Caco-2 (cell line): ENCODE measurements around the gene SLC7A5. TPM values are rescaled to one million over a fixed set of nuclear protein-coding genes. Genes with fewer than 3 reads are reported as not detected.
"Not testable (repeated sequence)": the region's sequence is repeated elsewhere in the genome, so short reads cannot be mapped to it uniquely, and the experiment has no call there.

Experiments
- BruUV-seq: library from RNA; stranded (reverse); fragments of 400-500 nt; replicated peaks from 2 replicates; lab custom pipeline; 2021; lab: Mats Ljungman, UMichigan
- CTCF ChIA-PET: fragments of 300-600 bp; sonication (Branson Sonifier 250); formaldehyde crosslinking; loops from one replicate; lab custom pipeline; 2022; ENCODE audit warnings: antibody characterized with exemption; lab: Charles Lee
- POLR2A ChIA-PET: fragments of 300-600 bp; sonication (Branson Sonifier 250); formaldehyde crosslinking; loops from one replicate; lab custom pipeline; 2022; ENCODE audit warnings: antibody characterized with exemption; lab: Charles Lee
- DNase-seq, 2 experiments: peaks; one replicate each; pipeline versions ENCODE4 v3.0.0 to v3.0.0-alpha.2; 2020 to 2022
- H3K27me3 ChIP-seq: replicated peaks from 2 replicates; pipeline ENCODE4 v1.6.0; 2011; ENCODE audit warnings: low read length; ENCODE audit not compliant: control insufficient read depth, insufficient read depth
- H3K36me3 ChIP-seq: 2 replicates; pipeline ENCODE4 v1.5.1; 2011; ENCODE audit warnings: low read length; ENCODE audit not compliant: control insufficient read depth, insufficient read depth
- H3K4me1 ChIP-seq: fragments of 250-450 bp; sonication (Bioruptor Pico); 2 replicates; pipeline ENCODE4 v1.5.1; 2020; ENCODE audit warnings: mild to moderate bottlenecking
- H3K4me3 ChIP-seq: 2 replicates; pipeline ENCODE4 v1.5.1; 2011; ENCODE audit warnings: low read depth, mild to moderate bottlenecking, control low read depth, low read length
- H3K9me3 ChIP-seq: fragments of 250-450 bp; sonication (Bioruptor Pico); 2 replicates; pipeline ENCODE4 v1.5.1; 2020; ENCODE audit warnings: mild to moderate bottlenecking, moderate library complexity
- H3K27ac Mint-ChIP-seq: one replicate; pipeline ENCODE4 v1.8.0; 2022; ENCODE audit warnings: mixed read lengths; ENCODE audit not compliant: unreplicated experiment
- H3K27me3 Mint-ChIP-seq: one replicate; pipeline ENCODE4 v1.8.0; 2022; ENCODE audit warnings: mixed read lengths; ENCODE audit not compliant: insufficient read depth, unreplicated experiment
- H3K36me3 Mint-ChIP-seq: one replicate; pipeline ENCODE4 v1.8.0; 2022; ENCODE audit warnings: mild to moderate bottlenecking, mixed read lengths; ENCODE audit not compliant: insufficient read depth, unreplicated experiment
- H3K4me1 Mint-ChIP-seq: one replicate; pipeline ENCODE4 v1.8.0; 2022; ENCODE audit warnings: low read depth, mixed read lengths; ENCODE audit not compliant: unreplicated experiment
- H3K4me3 Mint-ChIP-seq: one replicate; pipeline ENCODE4 v1.8.0; 2022; ENCODE audit warnings: mild to moderate bottlenecking, moderate library complexity, mixed read lengths; ENCODE audit not compliant: unreplicated experiment
- H3K9me3 Mint-ChIP-seq: one replicate; pipeline ENCODE4 v1.8.0; 2022; ENCODE audit warnings: mixed read lengths; ENCODE audit not compliant: unreplicated experiment
- intact Hi-C: fragments of 100-400 bp; cut with micrococcal nuclease; formaldehyde crosslinking; loops from one replicate; pipeline ENCODE4 v1.10.0; 2022; ENCODE audit not compliant: unreplicated experiment
- total RNA-seq: library from RNA; stranded (reverse); gene quantifications from 2 replicates; pipeline ENCODE4 v1.2.3, GENCODE V29; 2022
- TF ChIP-seq, protein P1 (sequence below), 2 experiments: fragments of 200-600 bp in 1 of 2; IDR thresholded peaks; 1 replicate in 1 of 2; 2 replicates in 1 of 2; pipeline versions ENCODE4 v1.5.1 to v1.8.0; 2011 to 2022; ENCODE audit warnings: antibody characterized with exemption in 1 of 2, control low read depth in 1 of 2, inconsistent platforms in 1 of 2, low read depth in 1 of 2, low read length in 1 of 2, mild to moderate bottlenecking in 1 of 2, moderate library complexity in 1 of 2; ENCODE audit not compliant: insufficient read depth in 1 of 2, severe bottlenecking in 1 of 2, unreplicated experiment in 1 of 2

SLC7A5 gene
- total RNA-seq, 1 experiment from 2014 or later = 534 TPM

DNA sequence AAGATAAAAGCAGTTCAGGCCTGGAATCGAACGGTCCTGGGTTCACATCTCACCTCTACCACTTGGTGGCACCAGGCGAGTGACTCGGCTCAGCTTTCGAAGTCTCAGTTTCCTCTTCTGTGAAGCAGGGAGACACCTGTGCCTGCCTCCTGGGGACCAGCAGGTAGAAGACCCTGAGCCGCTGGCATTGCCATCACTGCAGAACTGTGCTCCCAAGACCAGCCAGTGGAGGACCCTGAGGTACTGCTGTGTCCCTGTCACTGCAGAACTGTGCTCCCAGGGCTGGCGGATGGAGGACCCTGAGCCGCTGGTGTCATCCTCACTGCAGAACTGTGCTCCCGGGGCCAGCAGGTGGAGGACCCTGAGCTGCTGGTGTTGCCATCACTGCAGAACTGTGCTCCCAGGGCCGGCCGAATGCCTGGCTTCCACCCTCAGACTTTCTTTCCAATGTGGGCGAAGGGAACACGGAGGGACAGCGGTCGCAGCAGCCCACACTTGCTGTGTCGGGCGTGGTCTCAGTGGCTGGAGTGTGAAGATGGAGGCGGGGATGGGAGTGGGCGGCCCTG is 8.7 kb upstream of the SLC7A5 start:
- peaks cover 19% of the 10 kb centered on the region for H3K4me1 Mint-ChIP-seq
- no peak overlapping the region for H3K4me3 ChIP-seq
- H3K4me3 Mint-ChIP-seq = no peak overlapping the region
- no peak overlapping the region for H3K27ac Mint-ChIP-seq
- BruUV-seq = no TSS peak
- DNase-seq = peak in 1 of 2 experiments; percentile 18
- H3K36me3 Mint-ChIP-seq = peaks cover 1% of the 10 kb centered on the region
- no peaks in the 10 kb centered on the region for H3K9me3 ChIP-seq
- no peaks in the 10 kb centered on the region for H3K27me3 ChIP-seq
- no peaks in the 10 kb centered on the region for H3K27me3 Mint-ChIP-seq
- peaks cover 38% of the 10 kb centered on the region for H3K4me1 ChIP-seq
- CTCF ChIA-PET = no interaction called here
- POLR2A ChIA-PET = no interaction called here
- TF ChIP-seq, protein P1, sequence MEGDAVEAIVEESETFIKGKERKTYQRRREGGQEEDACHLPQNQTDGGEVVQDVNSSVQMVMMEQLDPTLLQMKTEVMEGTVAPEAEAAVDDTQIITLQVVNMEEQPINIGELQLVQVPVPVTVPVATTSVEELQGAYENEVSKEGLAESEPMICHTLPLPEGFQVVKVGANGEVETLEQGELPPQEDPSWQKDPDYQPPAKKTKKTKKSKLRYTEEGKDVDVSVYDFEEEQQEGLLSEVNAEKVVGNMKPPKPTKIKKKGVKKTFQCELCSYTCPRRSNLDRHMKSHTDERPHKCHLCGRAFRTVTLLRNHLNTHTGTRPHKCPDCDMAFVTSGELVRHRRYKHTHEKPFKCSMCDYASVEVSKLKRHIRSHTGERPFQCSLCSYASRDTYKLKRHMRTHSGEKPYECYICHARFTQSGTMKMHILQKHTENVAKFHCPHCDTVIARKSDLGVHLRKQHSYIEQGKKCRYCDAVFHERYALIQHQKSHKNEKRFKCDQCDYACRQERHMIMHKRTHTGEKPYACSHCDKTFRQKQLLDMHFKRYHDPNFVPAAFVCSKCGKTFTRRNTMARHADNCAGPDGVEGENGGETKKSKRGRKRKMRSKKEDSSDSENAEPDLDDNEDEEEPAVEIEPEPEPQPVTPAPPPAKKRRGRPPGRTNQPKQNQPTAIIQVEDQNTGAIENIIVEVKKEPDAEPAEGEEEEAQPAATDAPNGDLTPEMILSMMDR (IDR thresholded peaks at IDR 0.05; ENCODE audit: insufficient read depth in 1 of 2, low read depth in 1 of 2, low read length in 1 of 2, severe bottlenecking in 1 of 2, unreplicated experiment in 1 of 2) = no peak
- no peaks in the 10 kb centered on the region for H3K36me3 ChIP-seq
- no peaks in the 10 kb centered on the region for H3K9me3 Mint-ChIP-seq
- intact Hi-C loops = no loop called here

DNA sequence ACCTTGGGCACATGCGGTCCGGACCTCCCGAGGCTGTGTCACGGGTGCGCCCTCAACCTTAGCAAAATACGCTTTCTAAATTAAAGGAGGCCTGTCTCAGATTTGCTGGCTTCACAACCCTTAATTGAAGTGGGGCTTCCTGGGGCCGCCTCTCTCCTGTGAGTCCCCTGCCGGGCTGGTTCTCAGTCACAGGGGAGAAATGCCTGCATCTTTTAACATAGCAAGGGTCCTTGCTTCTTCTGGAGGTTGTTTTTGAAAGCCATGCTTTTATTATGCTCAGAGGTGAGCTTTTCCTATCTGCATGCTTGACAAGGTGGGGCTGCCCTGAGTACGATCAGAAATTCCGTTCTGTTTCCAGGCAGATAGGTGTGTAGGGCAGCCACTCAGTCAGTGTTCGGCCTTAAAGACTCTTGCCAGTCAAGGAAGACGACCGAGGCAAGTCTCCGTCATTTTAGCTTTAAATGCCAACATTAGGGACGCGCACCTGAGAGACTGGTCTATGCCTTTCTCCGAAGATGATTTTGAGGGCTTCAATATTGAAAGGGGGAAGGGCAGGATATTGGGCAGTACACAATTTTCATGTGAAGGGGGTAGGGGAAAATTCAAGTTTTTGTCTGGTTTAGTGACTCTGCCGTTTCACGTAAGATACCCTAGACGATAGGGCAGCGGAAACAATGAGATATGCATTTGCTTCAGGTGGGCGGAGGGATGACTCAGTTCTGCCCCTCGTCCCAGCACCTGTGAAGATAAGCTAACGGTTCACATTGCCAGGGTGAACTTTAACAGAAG is 5.5 kb upstream of the SLC7A5 start:
- H3K4me3 ChIP-seq = no peak overlapping the region
- ChIA-PET POLR2A (no interaction called here), CTCF (interaction anchor here (0.6 to 1.0 kb wide), 3 partner anchors 25 to 105 kb away, joined by 3 read pairs; no protein-coding TSS in a partner anchor)
- no peaks in the 10 kb centered on the region for H3K9me3 ChIP-seq
- Mint-ChIP-seq H3K27me3 (no peaks in the 10 kb centered on the region), H3K9me3 (no peaks in the 10 kb centered on the region), H3K27ac (peak overlapping the region; percentile 23), H3K36me3 (peaks cover 31% of the 10 kb centered on the region), H3K4me1 (peaks cover 32% of the 10 kb centered on the region), H3K4me3 (no peak overlapping the region)
- DNase-seq = peak in 1 of 2 experiments; percentile 10
- TF ChIP-seq, protein P1 (IDR thresholded peaks at IDR 0.05; ENCODE audit: insufficient read depth in 1 of 2, low read depth in 1 of 2, low read length in 1 of 2, severe bottlenecking in 1 of 2, unreplicated experiment in 1 of 2) = no peak
- H3K36me3 ChIP-seq = no peaks in the 10 kb centered on the region
- BruUV-seq = no TSS peak
- H3K27me3 ChIP-seq = no peaks in the 10 kb centered on the region
- intact Hi-C loops = loop anchor here (5.0 kb wide), 1 partner anchor 483 kb away; the partner anchor contains the start of gene MAP1LC3B
- H3K4me1 ChIP-seq = peaks cover 59% of the 10 kb centered on the region

DNA sequence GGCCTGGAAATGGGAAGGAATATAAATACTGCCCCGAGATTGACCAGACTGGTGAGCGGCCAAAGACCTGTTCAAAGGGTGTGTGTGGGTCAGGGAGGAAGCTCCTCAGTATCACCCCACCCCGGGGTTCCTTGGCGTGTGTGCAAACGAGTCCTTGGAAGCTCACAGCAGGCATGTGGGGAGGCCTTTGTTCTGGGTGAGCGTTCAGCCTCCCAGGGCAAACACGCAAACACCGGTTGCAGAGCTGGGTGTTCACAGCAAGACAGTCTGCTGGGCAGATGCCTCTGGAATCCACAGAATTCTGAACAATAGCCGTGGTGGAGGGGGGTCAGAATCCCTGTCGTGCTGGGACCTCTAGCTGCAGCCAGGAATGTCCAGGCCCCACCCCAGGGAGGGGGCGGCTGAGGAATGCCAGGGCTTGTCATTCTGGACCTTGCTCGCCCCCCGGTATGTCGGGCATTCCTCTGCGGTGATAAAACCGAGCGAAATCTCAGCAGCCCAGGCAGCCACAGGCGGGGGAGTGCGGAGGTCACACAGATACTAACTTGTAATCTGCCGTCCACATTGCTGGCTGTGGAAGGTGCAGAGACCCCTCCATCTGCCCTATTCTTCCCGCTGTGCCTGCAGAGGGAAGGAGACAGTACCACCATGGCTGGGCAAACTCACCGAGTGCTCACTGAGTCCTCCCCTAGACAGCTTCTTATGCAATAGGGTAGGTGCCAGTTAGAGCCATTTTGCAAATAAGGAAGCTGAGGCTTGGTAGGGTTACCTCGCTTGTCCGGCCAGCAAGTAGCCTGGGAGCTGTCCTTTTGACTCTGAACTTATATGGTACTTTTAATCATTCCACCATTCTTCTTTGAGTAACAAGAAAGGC is 1.3 kb upstream of the SLC7A5 start:
- Histone ChIP-seq H3K4me1 (peaks cover 49% of the 10 kb centered on the region), H3K4me3 (peak overlapping the region; percentile 29)
- H3K27me3 Mint-ChIP-seq, H3K9me3 ChIP-seq, H3K9me3 Mint-ChIP-seq, H3K36me3 ChIP-seq, BruUV-seq, H3K27me3 ChIP-seq: not testable (repeated sequence)
- intact Hi-C loops = loop anchor here (1.0 to 5.0 kb wide), 5 partner anchors 20 to 478 kb away; partner anchors contain the start of gene MAP1LC3B
- ChIA-PET POLR2A (interaction anchor here (0.9 to 4.7 kb wide), 17 partner anchors 17 to 482 kb away, joined by 3 to 54 read pairs (median 7); partner anchors contain the start of genes BANP, CA5A and KLHDC4), CTCF (interaction anchor here (0.5 to 6.6 kb wide), 19 partner anchors 17 to 699 kb away, joined by 3 to 106 read pairs (median 5); partner anchors contain the start of genes KLHDC4 and ZC3H18)
- peak; percentile 100 for DNase-seq
- peak overlapping the region; percentile 90 for H3K4me3 Mint-ChIP-seq
- peaks cover 73% of the 10 kb centered on the region for H3K36me3 Mint-ChIP-seq
- peak overlapping the region; percentile 96 for H3K27ac Mint-ChIP-seq
- peaks cover 39% of the 10 kb centered on the region for H3K4me1 Mint-ChIP-seq

DNA sequence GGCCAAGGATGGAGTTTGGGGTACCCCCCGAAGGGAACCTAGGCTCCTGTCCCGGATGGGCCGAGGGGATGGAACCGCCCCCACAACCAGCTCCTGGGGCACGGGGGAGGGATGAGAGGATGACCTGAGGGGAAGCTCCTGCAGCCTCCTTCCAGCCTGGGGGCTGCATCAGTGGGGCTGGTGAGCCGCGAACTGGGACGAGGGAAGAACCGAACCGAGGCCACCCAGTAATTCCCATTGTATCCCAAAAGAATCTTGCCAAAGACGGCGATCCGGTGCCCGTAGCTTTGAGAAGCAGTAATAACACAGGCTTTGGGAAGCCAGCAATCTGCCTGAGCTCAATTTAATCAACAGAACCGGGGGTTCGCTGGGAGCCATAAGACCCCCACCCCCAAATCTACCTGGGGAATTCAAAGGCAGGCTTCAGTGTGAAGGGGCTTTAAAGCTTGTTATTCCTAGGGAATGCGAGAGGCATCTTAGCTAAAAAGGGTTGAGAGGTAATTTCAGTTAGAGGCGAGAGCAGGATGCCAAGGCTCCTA is 641 bp upstream of the SLC7A5 start:
- H3K9me3 ChIP-seq, DNase-seq, H3K36me3 ChIP-seq, H3K27me3 Mint-ChIP-seq, BruUV-seq, H3K27me3 ChIP-seq, H3K9me3 Mint-ChIP-seq: not testable (repeated sequence)
- Mint-ChIP-seq H3K27ac (peak overlapping the region; percentile 96), H3K36me3 (peaks cover 80% of the 10 kb centered on the region), H3K4me3 (peak overlapping the region; percentile 90), H3K4me1 (peaks cover 40% of the 10 kb centered on the region)
- Histone ChIP-seq H3K4me3 (peak overlapping the region; percentile 29), H3K4me1 (peaks cover 45% of the 10 kb centered on the region)
- POLR2A ChIA-PET = interaction anchor here (0.6 to 4.7 kb wide), 17 partner anchors 15 to 482 kb away, joined by 3 to 54 read pairs (median 5); partner anchors contain the start of genes BANP, CA5A and KLHDC4
- CTCF ChIA-PET = interaction anchor here (1.4 to 6.6 kb wide), 5 partner anchors 17 to 101 kb away, joined by 3 to 106 read pairs (median 17); no protein-coding TSS in a partner anchor
- intact Hi-C loops = loop anchor here (5.0 kb wide), 1 partner anchor 478 kb away; the partner anchor contains the start of gene MAP1LC3B
